PC-3 (cell line): ENCODE data around the gene NOX4. TPM values are rescaled to one million over a fixed set of nuclear protein-coding genes. Genes with fewer than 3 reads are reported as not detected.
"Not testable (repeated sequence)": the region's sequence is repeated elsewhere in the genome, so short reads cannot be mapped to it uniquely, and the experiment has no call there.

Experiments
- ATAC-seq: fragments of 200-7000 bp; cut with Tn5 transposase; 2 replicates; pipeline ENCODE4 v1.9.1; 2020; ENCODE audit warnings: mild to moderate bottlenecking, moderate library complexity
- BruUV-seq: library from RNA; stranded (reverse); fragments of 400-500 nt; replicated peaks from 2 replicates; lab custom pipeline; 2021; lab: Mats Ljungman, UMichigan
- CTCF ChIA-PET: fragments of 300-600 bp; sonication (Branson Sonifier 250); formaldehyde crosslinking; loops from one replicate; lab custom pipeline; 2022; ENCODE audit warnings: antibody characterized with exemption; lab: Charles Lee
- POLR2A ChIA-PET: fragments of 300-600 bp; sonication (Branson Sonifier 250); formaldehyde crosslinking; loops from one replicate; lab custom pipeline; 2022; ENCODE audit warnings: antibody characterized with exemption; ENCODE audit not compliant: unreplicated experiment; lab: Charles Lee
- DNase-seq: peaks from one replicate; pipeline ENCODE4 v3.0.0-alpha.2; 2015
- H2AFZ ChIP-seq: fragments of 300-600 bp; sonication (generic); 2 replicates; pipeline ENCODE4 v1.6.0; 2016; ENCODE audit warnings: antibody characterized with exemption, low read length
- H3F3A ChIP-seq: fragments of 300-600 bp; sonication (generic); one replicate; pipeline ENCODE4 v1.6.0; 2017; ENCODE audit warnings: antibody characterized with exemption, low read length, control low read depth, mild to moderate bottlenecking; ENCODE audit not compliant: unreplicated experiment
- H3K27ac ChIP-seq: fragments of 300-600 bp; sonication (generic); 2 replicates; pipeline ENCODE4 v1.5.1; 2016; ENCODE audit warnings: mild to moderate bottlenecking, low read length
- H3K27me3 ChIP-seq: fragments of 300-600 bp; sonication (generic); 2 replicates; pipeline ENCODE4 v1.6.1; 2016; ENCODE audit warnings: low read length, mixed read lengths
- H3K36me3 ChIP-seq: fragments of 300-600 bp; sonication (generic); 2 replicates; pipeline ENCODE4 v1.6.1; 2016; ENCODE audit warnings: low read depth, mixed run types, low read length, mixed read lengths
- H3K4me1 ChIP-seq: fragments of 300-600 bp; sonication (generic); 2 replicates; pipeline ENCODE4 v1.5.1; 2016; ENCODE audit warnings: low read length; ENCODE audit not compliant: insufficient read depth
- H3K4me2 ChIP-seq: fragments of 300-600 bp; sonication (generic); 2 replicates; pipeline ENCODE4 v1.6.0; 2016; ENCODE audit warnings: low read length
- H3K4me3 ChIP-seq: fragments of 300-600 bp; sonication (generic); 2 replicates; pipeline ENCODE4 v1.5.1; 2016; ENCODE audit warnings: mild to moderate bottlenecking, low read length, mixed read lengths
- H3K79me2 ChIP-seq: fragments of 300-600 bp; sonication (generic); 2 replicates; pipeline ENCODE4 v1.6.1; 2017; ENCODE audit warnings: low read length, mixed read lengths
- H3K9ac ChIP-seq: fragments of 300-600 bp; sonication (generic); 2 replicates; pipeline ENCODE4 v1.6.0; 2016; ENCODE audit warnings: mild to moderate bottlenecking, low read length
- H3K9me2 ChIP-seq: fragments of 300-600 bp; sonication (generic); replicated peaks from 2 replicates; pipeline ENCODE4 v1.6.1; 2016; ENCODE audit warnings: mixed run types, low read length, mixed read lengths
- H3K9me3 ChIP-seq: fragments of 300-600 bp; sonication (generic); 2 replicates; pipeline ENCODE4 v1.6.1; 2016; ENCODE audit warnings: low read length, mixed read lengths
- H4K20me1 ChIP-seq: fragments of 300-600 bp; sonication (generic); 2 replicates; pipeline ENCODE4 v1.6.1; 2016; ENCODE audit warnings: low read length, mixed read lengths
- EZH2 ChIP-seq: fragments of 300-600 bp; sonication (generic); IDR thresholded peaks from one replicate; pipeline ENCODE4 v1.6.1; 2017; ENCODE audit warnings: antibody characterized with exemption, mild to moderate bottlenecking, low read length; ENCODE audit not compliant: unreplicated experiment
- EZH2phosphoT487 ChIP-seq: fragments of 300-600 bp; sonication (generic); IDR thresholded peaks from 2 replicates; pipeline ENCODE4 v1.6.1; 2018; ENCODE audit warnings: mild to moderate bottlenecking, antibody characterized with exemption, low read length, borderline replicate concordance
- intact Hi-C: fragments of 100-400 bp; cut with micrococcal nuclease; formaldehyde crosslinking; loops from 2 replicates; pipeline ENCODE4 v1.9.0; 2023
- total RNA-seq: library from RNA; depleted of rRNA; stranded (reverse); fragments of >200 nt; gene quantifications from 2 replicates; pipeline ENCODE4 v1.2.3, GENCODE V29; 2014
- TF ChIP-seq, protein P1 (sequence below): fragments of 300-600 bp; sonication (generic); conservative IDR thresholded peaks from 2 replicates; pipeline ENCODE4 v1.5.1; 2017; ENCODE audit warnings: antibody characterized with exemption, low read depth, mild to moderate bottlenecking, low read length

Gene NOX4
- total RNA-seq, 1 experiment from 2014 or later: not detected

DNA sequence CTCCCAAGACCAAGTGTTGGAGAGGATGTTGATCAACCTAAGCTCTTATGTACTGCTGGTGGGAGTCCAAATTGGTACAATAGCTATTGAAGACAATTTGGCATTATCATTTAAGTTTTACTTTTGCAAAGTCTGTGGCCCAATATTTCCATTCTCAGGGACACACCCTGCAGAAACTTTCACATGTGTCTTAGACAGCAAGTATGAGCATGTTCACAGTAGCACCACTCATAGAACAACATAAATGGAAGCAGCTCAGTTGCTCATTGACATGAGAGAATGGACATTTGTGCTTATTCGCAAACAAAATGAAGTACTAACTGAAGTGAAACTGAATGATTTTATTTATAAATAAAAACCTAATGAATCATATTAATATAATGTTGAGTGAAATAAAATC, 135.5 kb downstream of the NOX4 start:
- DNase-seq: no peak

DNA sequence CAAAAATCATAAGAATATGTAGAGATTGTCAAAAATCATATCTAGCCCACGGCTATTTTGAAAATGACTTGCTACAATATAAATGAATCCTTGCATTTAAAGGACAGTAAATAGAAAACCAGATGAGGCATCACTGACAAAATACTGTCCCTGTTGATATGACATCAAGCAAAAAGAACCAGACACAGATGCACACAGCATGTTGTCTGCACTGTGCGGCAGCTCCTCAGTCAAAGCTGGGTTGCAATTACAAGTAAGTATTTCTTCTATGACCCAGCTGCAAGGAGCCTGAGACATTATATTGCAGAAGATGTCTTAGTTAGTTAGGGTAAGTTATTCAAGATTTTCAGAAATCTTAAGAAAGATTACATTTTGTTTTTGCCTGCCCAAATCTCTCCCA, 136.7 kb downstream of the NOX4 start:
- BruUV-seq, H3F3A ChIP-seq, CTCF ChIA-PET, H3K4me2 ChIP-seq, H3K9me2 ChIP-seq, H4K20me1 ChIP-seq, H2AFZ ChIP-seq, H3K9ac ChIP-seq, H3K27me3 ChIP-seq, H3K27ac ChIP-seq, intact Hi-C loops, H3K36me3 ChIP-seq, ATAC-seq, H3K4me1 ChIP-seq, POLR2A ChIA-PET, H3K79me2 ChIP-seq, DNase-seq, H3K4me3 ChIP-seq, H3K9me3 ChIP-seq: not testable (repeated sequence)

More for the DNA sequence above, 135.5 kb downstream of the NOX4 start:
- no peak overlapping the region for H3K4me3 ChIP-seq
- no peak overlapping the region for H3K4me2 ChIP-seq
- H2AFZ ChIP-seq: no peak overlapping the region
- TF ChIP-seq EZH2phosphoT487: no peak
- TF ChIP-seq, protein P1, sequence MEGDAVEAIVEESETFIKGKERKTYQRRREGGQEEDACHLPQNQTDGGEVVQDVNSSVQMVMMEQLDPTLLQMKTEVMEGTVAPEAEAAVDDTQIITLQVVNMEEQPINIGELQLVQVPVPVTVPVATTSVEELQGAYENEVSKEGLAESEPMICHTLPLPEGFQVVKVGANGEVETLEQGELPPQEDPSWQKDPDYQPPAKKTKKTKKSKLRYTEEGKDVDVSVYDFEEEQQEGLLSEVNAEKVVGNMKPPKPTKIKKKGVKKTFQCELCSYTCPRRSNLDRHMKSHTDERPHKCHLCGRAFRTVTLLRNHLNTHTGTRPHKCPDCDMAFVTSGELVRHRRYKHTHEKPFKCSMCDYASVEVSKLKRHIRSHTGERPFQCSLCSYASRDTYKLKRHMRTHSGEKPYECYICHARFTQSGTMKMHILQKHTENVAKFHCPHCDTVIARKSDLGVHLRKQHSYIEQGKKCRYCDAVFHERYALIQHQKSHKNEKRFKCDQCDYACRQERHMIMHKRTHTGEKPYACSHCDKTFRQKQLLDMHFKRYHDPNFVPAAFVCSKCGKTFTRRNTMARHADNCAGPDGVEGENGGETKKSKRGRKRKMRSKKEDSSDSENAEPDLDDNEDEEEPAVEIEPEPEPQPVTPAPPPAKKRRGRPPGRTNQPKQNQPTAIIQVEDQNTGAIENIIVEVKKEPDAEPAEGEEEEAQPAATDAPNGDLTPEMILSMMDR: no peak
- no peak for TF ChIP-seq EZH2
- H3F3A ChIP-seq: no peaks in the 10 kb centered on the region
- no peaks in the 10 kb centered on the region for H3K36me3 ChIP-seq
- no peaks in the 10 kb centered on the region for H4K20me1 ChIP-seq
- H3K9ac ChIP-seq: no peak overlapping the region
- H3K9me2 ChIP-seq: no peaks in the 10 kb centered on the region
- ATAC-seq: no peak
- H3K79me2 ChIP-seq: no peaks in the 10 kb centered on the region
- no peak overlapping the region for H3K27ac ChIP-seq
- intact Hi-C loops: no loop called here
- no peaks in the 10 kb centered on the region for H3K9me3 ChIP-seq
- peaks cover 9% of the 10 kb centered on the region for H3K27me3 ChIP-seq
- ChIA-PET CTCF (no interaction called here), POLR2A (no interaction called here)
- BruUV-seq: no TSS peak
- H3K4me1 ChIP-seq: no peaks in the 10 kb centered on the region

DNA sequence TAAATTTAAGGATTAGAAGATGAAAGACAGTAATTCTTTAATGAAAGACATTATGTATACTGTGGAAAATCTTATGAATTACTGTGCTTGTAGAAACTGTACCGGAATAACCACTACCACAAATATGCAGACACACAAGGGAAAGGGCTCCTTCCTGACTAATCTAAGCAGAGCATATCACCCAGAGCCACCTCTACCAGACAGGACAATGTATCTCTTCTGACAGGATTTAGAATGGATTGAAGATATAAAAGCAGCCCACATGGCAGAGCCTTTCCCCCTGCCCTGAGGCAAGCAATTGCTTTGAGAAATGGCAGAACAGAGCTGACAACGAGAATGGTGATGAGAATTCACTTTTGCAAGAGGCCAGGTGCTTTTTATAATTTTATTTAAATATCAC, 144.1 kb downstream of the NOX4 start:
- TF ChIP-seq EZH2phosphoT487: no peak
- TF ChIP-seq EZH2: no peak
- TF ChIP-seq, protein P1: no peak
- Histone ChIP-seq H3K4me2 (no peak overlapping the region), H3K4me3 (no peak overlapping the region), H3K79me2 (no peaks in the 10 kb centered on the region), H3K4me1 (no peaks in the 10 kb centered on the region), H4K20me1 (no peaks in the 10 kb centered on the region), H3F3A (no peaks in the 10 kb centered on the region), H3K27ac (no peak overlapping the region), H3K27me3 (peaks cover 6% of the 10 kb centered on the region; the same call in 1 of the 2 replicates), H3K36me3 (no peaks in the 10 kb centered on the region), H3K9me2 (no peaks in the 10 kb centered on the region), H3K9ac (no peak overlapping the region), H3K9me3 (no peaks in the 10 kb centered on the region), H2AFZ (no peak overlapping the region)
- ChIA-PET POLR2A (no interaction called here), CTCF (no interaction called here)
- DNase-seq: no peak
- intact Hi-C loops: no loop called here
- no TSS peak for BruUV-seq
- ATAC-seq: no peak
